ENCODE data around the gene INA.
"Not testable (repeated sequence)": the region's sequence is repeated elsewhere in the genome, so short reads cannot be mapped to it uniquely, and the experiment has no call there.

INA gene

GRCh38 chr10:103241262-103242011 is 35.5 kb upstream of the INA start:
- TF ChIP-seq FOXP2 (optimal IDR thresholded peaks at IDR 0.05; ENCODE audit: control extremely low read depth, extremely low read length, insufficient read depth), result no peak
- no peak for TF ChIP-seq EZH2 (IDR thresholded peaks at IDR 0.05)
- no peak for TF ChIP-seq POLR2AphosphoS5 (IDR thresholded peaks at IDR 0.05; ENCODE audit: borderline replicate concordance, low read depth, low read length)
- no peak overlapping the region for H3K9ac ChIP-seq (ENCODE audit: insufficient read length)
- no peak for DNase-seq (ENCODE audit: low read depth, low spot score)
- H3K36me3 ChIP-seq (ENCODE audit: insufficient read depth, low read length), result no peaks in the 10 kb centered on the region
- H3K4me3 ChIP-seq, result no peak overlapping the region
- no peaks in the 10 kb centered on the region for H3K9me3 ChIP-seq (ENCODE audit: low read depth, low read length)
- H3K27ac ChIP-seq, result no peak overlapping the region

DNA sequence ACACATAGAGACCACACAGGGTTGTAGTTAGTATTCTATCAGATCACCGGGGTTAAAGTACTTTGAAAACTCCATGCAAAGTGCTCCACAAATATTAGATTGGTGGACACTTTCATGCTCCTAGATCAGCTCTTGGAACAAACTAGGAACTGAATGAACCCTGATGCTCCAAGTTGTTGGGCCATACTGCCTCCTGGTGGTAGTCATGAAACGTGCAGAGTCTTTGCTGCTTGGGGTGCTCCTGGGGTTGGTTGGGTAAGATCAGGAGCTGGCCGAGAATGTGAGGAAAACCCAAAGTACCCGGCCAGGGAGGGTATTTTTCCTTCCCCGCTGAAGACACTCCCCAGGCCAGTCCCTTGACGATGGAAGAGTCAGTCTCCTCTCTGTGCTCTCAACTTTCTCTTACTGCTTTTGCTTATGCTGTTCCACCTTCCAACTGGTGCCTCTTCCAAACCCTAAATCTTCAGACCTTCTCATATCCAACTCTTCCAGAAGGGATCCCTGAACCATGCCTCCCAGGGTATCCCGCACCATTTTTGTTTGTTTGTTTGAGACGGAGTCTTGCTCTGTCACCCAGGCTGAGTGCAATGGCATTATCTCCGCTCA is 32.2 kb upstream of the INA start:
- H3K36me3 ChIP-seq (ENCODE audit: insufficient read depth, low read length), result no peaks in the 10 kb centered on the region

GRCh38 chr10:103245587-103245986 is 31.4 kb upstream of the INA start, which contains the start of gene RPEL1:
Gene RPEL1, plus strand, starts transcription at chr10:103245887. Its CDS starts 110 bp downstream, at chr10:103245997.
- not testable (repeated sequence) for H3K4me3 ChIP-seq; H3K9me3 ChIP-seq (ENCODE audit: low read depth, low read length); H3K9ac ChIP-seq (ENCODE audit: insufficient read length); H3K36me3 ChIP-seq (ENCODE audit: insufficient read depth, low read length); DNase-seq (ENCODE audit: low read depth, low spot score); H3K27ac ChIP-seq

More for the DNA sequence above, 32.2 kb upstream of the INA start:
- Histone ChIP-seq H3K27ac (no peak overlapping the region), H3K9ac (ENCODE audit: insufficient read length) (no peak overlapping the region), H3K4me3 (no peak overlapping the region), H3K9me3 (ENCODE audit: low read depth, low read length) (no peaks in the 10 kb centered on the region)
- DNase-seq (ENCODE audit: low read depth, low spot score), result no peak
- TF ChIP-seq POLR2AphosphoS5 (IDR thresholded peaks at IDR 0.05; ENCODE audit: borderline replicate concordance, low read depth, low read length) (no peak), EZH2 (IDR thresholded peaks at IDR 0.05) (no peak), FOXP2 (optimal IDR thresholded peaks at IDR 0.05; ENCODE audit: control extremely low read depth, extremely low read length, insufficient read depth) (no peak)

DNA sequence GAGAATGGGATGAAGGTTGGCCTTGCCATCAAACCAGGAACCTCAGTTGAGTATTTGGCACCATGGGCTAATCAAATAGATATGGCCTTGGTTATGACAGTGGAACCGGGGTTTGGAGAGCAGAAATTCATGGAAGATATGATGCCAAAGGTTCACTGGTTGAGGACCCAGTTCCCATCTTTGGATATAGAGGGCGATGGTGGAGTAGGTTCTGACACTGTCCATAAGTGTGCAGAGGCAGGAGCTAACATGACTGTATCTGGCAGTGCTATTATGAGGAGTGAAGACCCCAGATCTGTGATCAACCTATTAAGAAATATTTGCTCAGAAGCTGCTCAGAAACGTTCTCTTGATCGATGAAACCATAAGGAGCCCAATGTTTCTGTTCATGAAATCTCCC is 30.6 kb upstream of the INA start:
- H3K27ac ChIP-seq, result no peak overlapping the region
- H3K9ac ChIP-seq (ENCODE audit: insufficient read length), result no peak overlapping the region
- no peak for DNase-seq (ENCODE audit: low read depth, low spot score)
- H3K36me3 ChIP-seq (ENCODE audit: insufficient read depth, low read length), result no peaks in the 10 kb centered on the region
- no peaks in the 10 kb centered on the region for H3K9me3 ChIP-seq (ENCODE audit: low read depth, low read length)
- H3K4me3 ChIP-seq, result no peak overlapping the region
- TF ChIP-seq EZH2 (IDR thresholded peaks at IDR 0.05), result no peak
- no peak for TF ChIP-seq POLR2AphosphoS5 (IDR thresholded peaks at IDR 0.05; ENCODE audit: borderline replicate concordance, low read depth, low read length)
- no peak for TF ChIP-seq FOXP2 (optimal IDR thresholded peaks at IDR 0.05; ENCODE audit: control extremely low read depth, extremely low read length, insufficient read depth)

- H3K27ac ChIP-seq, result no peak overlapping the region
- H3K9me3 ChIP-seq (ENCODE audit: low read depth, low read length), result no peaks in the 10 kb centered on the region
- H3K36me3 ChIP-seq (ENCODE audit: insufficient read depth, low read length), result no peaks in the 10 kb centered on the region
- H3K9ac ChIP-seq (ENCODE audit: insufficient read length), result no peak overlapping the region
- H3K4me3 ChIP-seq, result no peak overlapping the region
- no peak for DNase-seq (ENCODE audit: low read depth, low spot score)
- TF ChIP-seq FOXP2 (optimal IDR thresholded peaks at IDR 0.05; ENCODE audit: control extremely low read depth, extremely low read length, insufficient read depth) (no peak), EZH2 (IDR thresholded peaks at IDR 0.05) (no peak), POLR2AphosphoS5 (IDR thresholded peaks at IDR 0.05; ENCODE audit: borderline replicate concordance, low read depth, low read length) (no peak)
These were observed 22.8 kb upstream of the INA start for GRCh38 chr10:103254113-103254512.

- no peak for TF ChIP-seq FOXP2 (optimal IDR thresholded peaks at IDR 0.05; ENCODE audit: control extremely low read depth, extremely low read length, insufficient read depth)
- no peak for TF ChIP-seq POLR2AphosphoS5 (IDR thresholded peaks at IDR 0.05; ENCODE audit: borderline replicate concordance, low read depth, low read length)
- TF ChIP-seq EZH2 (IDR thresholded peaks at IDR 0.05), result no peak
- H3K9ac ChIP-seq (ENCODE audit: insufficient read length), result no peak overlapping the region
- DNase-seq (ENCODE audit: low read depth, low spot score), result no peak
- no peaks in the 10 kb centered on the region for H3K36me3 ChIP-seq (ENCODE audit: insufficient read depth, low read length)
- no peaks in the 10 kb centered on the region for H3K9me3 ChIP-seq (ENCODE audit: low read depth, low read length)
- no peak overlapping the region for H3K27ac ChIP-seq
- no peak overlapping the region for H3K4me3 ChIP-seq
These were observed 22.2 kb upstream of the INA start for GRCh38 chr10:103254538-103255325.

DNA sequence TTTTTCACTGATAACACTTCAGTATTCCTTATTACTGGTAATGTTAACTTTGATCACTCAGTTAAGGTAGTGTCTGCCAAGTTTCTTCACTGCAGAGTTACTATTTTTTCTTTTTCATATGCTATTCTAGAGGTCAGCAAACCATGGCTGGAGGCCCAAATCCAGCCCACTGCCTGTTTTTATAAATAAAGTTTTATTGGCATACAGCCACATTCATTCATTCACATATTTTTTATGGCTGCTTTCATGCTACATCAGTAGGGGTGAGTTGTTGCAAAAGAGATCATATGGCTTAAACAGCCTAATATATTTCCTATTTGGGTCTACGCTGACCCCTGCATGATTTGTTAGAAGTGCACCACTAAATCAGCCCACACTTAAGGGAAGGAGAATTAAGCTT is 20.3 kb upstream of the INA start:
- no peaks in the 10 kb centered on the region for H3K36me3 ChIP-seq (ENCODE audit: insufficient read depth, low read length)
- no peaks in the 10 kb centered on the region for H3K9me3 ChIP-seq (ENCODE audit: low read depth, low read length)
- H3K27ac ChIP-seq, result no peak overlapping the region
- TF ChIP-seq FOXP2 (optimal IDR thresholded peaks at IDR 0.05; ENCODE audit: control extremely low read depth, extremely low read length, insufficient read depth) (no peak), EZH2 (IDR thresholded peaks at IDR 0.05) (no peak), POLR2AphosphoS5 (IDR thresholded peaks at IDR 0.05; ENCODE audit: borderline replicate concordance, low read depth, low read length) (no peak)
- no peak overlapping the region for H3K9ac ChIP-seq (ENCODE audit: insufficient read length)
- no peak for DNase-seq (ENCODE audit: low read depth, low spot score)
- no peak overlapping the region for H3K4me3 ChIP-seq

GRCh38 chr10:103257812-103258211 is 19.1 kb upstream of the INA start:
- TF ChIP-seq EZH2 (IDR thresholded peaks at IDR 0.05) (no peak), POLR2AphosphoS5 (IDR thresholded peaks at IDR 0.05; ENCODE audit: borderline replicate concordance, low read depth, low read length) (no peak), FOXP2 (optimal IDR thresholded peaks at IDR 0.05; ENCODE audit: control extremely low read depth, extremely low read length, insufficient read depth) (no peak)
- Histone ChIP-seq H3K9ac (ENCODE audit: insufficient read length) (no peak overlapping the region), H3K36me3 (ENCODE audit: insufficient read depth, low read length) (no peaks in the 10 kb centered on the region), H3K4me3 (no peak overlapping the region), H3K27ac (no peak overlapping the region), H3K9me3 (ENCODE audit: low read depth, low read length) (no peaks in the 10 kb centered on the region)
- no peak for DNase-seq (ENCODE audit: low read depth, low spot score)

GRCh38 chr10:103258928-103259327 is 18.0 kb upstream of the INA start:
- not testable (repeated sequence) for H3K27ac ChIP-seq; H3K36me3 ChIP-seq (ENCODE audit: insufficient read depth, low read length); H3K9me3 ChIP-seq (ENCODE audit: low read depth, low read length); DNase-seq (ENCODE audit: low read depth, low spot score); H3K4me3 ChIP-seq; H3K9ac ChIP-seq (ENCODE audit: insufficient read length)
